GM19397 (cell line): ENCODE measurements around the gene XIRP2.

Source experiments
- ATAC-seq: cut with Tn5 transposase; IDR thresholded peaks from one replicate; pipeline ENCODE4 v1.9.1; 2021; ENCODE audit warnings: mild to moderate bottlenecking, moderate library complexity; ENCODE audit not compliant: unreplicated experiment

XIRP2 gene, protein sequence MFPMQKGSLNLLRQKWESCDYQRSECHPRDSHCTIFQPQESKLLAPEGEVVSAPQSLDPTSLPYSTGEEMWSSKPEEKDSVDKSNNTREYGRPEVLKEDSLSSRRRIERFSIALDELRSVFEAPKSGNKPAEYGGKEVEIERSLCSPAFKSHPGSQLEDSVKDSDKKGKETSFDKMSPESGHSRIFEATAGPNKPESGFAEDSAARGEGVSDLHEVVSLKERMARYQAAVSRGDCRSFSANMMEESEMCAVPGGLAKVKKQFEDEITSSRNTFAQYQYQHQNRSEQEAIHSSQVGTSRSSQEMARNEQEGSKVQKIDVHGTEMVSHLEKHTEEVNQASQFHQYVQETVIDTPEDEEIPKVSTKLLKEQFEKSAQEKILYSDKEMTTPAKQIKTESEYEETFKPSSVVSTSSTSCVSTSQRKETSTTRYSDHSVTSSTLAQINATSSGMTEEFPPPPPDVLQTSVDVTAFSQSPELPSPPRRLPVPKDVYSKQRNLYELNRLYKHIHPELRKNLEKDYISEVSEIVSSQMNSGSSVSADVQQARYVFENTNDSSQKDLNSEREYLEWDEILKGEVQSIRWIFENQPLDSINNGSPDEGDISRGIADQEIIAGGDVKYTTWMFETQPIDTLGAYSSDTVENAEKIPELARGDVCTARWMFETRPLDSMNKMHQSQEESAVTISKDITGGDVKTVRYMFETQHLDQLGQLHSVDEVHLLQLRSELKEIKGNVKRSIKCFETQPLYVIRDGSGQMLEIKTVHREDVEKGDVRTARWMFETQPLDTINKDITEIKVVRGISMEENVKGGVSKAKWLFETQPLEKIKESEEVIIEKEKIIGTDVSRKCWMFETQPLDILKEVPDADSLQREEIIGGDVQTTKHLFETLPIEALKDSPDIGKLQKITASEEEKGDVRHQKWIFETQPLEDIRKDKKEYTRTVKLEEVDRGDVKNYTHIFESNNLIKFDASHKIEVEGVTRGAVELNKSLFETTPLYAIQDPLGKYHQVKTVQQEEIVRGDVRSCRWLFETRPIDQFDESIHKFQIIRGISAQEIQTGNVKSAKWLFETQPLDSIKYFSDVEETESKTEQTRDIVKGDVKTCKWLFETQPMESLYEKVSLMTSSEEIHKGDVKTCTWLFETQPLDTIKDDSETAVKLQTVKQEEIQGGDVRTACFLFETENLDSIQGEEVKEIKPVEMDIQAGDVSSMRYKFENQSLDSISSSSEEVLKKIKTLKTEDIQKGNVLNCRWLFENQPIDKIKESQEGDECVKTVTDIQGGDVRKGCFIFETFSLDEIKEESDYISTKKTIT (N-terminal part only)

DNA sequence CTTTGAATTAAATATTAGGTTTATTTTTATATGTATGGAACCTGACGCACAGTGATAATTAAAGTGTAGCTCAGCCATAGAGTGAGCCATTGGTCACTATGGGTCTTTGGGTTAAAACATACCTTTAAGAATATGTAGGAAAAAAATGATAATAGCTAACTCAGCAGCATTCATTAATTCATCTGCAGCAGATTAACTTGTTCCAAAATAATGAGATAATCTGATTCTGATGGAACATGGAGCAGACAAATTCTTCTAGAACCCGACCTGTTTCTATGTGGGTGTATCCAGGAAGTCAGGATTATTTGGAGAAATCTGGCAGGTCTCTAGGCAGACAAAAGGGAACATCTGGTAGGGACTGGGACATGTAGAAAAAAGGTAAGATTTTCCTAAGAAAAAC lies at the start of gene XIRP2:
Gene XIRP2 (plus strand): TSS at position 301 of the 400 bp plus-strand sequence. CDS start 15,003 bp downstream, outside the sequence.
- ATAC-seq: no peak

DNA sequence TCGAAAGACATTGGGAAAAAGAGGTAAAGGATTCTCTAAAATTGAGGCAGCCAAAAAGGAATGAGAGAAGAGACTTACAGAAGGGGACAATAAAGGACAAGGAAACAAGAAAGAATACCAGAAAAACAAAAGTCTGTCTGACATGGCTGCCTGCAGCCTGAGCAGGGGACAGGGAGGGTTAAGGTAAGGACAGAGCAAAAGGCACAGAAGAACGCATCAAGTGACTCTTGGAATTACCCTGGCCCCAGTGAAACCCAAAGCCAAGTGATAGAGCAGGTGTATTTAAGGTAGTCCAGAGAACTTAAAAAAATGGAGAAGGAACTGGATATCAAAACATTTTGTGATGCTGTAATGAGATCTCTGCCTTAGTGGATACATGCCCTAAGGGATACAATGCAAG lies 47.1 kb upstream of the XIRP2 start:
- no peak for ATAC-seq

- no peak for ATAC-seq
Measured at GRCh38 chr2:166841679-166842078, 46.6 kb upstream of the XIRP2 start.

DNA sequence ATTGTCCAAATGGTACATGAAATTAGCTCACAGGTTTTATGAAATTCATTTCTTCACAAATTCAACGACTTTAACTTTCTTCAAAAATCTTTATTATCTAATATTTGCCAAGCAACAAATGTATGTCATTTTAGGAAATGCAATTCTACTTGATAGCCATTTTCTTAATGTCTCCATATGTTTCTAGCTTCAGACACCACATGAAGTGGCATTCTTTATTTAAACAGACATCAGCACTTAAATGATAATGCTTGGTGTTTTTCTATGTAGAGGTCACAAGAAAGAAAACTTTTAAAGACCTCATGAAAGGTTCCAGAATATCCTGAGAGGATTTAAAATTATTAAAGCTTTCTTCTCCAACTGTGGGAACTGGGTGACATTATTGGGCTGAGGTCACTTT lies 44.2 kb upstream of the XIRP2 start:
- no peak for ATAC-seq

DNA sequence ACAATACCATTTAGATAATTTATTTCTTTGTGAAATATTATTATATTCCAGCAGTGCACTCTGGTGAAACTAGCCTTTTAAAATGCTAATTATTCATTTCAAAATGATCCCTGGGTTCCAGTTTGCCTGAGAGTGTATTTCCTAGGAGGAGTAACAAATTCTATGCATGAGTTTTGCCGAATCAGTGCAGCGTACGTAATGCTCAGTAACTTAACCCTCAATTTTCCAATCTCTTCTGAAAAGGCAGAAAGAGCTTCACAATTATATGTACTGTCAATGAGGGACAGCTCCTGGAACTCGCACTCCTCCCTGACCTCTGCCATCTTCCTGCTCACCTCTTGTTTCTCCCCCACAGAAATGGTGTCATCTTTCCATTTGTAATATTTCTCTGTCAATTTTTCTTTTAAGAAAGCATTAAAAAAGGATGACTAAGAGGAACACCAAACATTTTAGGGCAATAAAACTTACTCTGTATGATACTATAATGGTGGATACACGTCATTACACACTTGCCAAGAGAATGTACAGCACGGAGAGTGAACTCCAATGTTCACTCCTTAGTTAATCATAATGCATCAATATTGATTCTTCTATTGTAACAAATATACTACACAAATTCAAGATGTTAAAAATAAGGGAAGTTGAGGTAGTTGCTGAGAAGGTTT lies 25.7 kb upstream of the XIRP2 start:
- ATAC-seq: no peak

- ATAC-seq: no peak
Measured at GRCh38 chr2:166867874-166868514, 20.3 kb upstream of the XIRP2 start.

GRCh38 chr2:166870346-166870745 lies 17.9 kb upstream of the XIRP2 start:
- ATAC-seq: no peak

DNA sequence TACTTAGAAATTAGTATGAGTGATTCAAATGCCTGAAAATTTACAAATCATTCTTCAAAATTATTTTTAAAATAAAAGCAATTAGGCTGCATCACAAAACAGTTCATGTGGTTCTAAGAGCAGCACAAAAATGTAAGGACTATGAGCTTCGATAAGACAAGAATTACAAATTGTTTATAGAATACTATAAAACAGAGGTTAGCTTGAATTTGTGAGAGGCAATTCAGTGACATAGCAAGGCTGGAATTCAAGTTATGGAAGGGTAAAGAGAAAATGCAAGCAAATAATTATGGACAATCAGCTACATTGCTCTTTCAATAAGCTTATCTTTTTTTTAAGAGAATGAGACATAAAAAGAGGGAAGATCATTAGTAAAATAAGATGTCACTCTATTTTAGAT lies 7.1 kb upstream of the XIRP2 start:
- ATAC-seq: no peak

DNA sequence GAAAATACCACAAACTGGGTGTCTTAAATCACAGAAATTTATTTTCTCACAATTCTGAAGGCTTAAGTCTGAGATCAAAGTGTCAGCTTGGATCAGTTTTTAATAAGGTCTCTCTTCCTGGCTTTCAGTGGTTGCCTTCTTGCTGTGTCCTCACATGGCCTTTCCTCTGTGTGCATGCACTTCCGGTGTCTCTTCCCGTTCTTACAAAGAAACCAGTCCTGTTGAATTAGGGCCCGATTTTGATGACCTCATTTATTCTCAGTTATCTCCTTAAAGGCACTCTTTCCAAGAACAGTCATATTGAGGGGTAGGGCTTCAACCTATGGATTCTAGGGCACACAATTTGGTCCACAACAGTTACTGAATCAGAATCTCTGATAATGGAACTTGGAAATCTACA lies 5.4 kb upstream of the XIRP2 start:
- ATAC-seq: no peak

DNA sequence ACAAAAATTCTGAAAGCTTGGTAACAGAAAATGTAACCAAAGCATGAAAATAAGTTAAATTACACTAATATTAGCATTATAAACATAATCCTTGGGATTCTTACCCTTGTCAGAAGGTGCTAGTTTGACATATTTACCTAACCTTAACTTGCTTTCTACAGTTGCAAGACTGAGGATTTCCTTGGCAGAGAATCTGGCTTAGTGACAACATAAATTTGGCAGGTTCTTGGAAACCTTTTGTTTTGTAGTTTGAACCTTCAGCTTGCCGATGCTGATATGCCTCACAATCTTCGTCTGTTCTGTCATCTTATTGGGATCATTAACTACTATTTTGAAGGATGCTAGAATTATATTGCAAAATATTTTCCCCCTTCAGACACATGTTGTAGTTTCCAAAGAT lies 3.4 kb downstream of the XIRP2 start:
- no peak for ATAC-seq

DNA sequence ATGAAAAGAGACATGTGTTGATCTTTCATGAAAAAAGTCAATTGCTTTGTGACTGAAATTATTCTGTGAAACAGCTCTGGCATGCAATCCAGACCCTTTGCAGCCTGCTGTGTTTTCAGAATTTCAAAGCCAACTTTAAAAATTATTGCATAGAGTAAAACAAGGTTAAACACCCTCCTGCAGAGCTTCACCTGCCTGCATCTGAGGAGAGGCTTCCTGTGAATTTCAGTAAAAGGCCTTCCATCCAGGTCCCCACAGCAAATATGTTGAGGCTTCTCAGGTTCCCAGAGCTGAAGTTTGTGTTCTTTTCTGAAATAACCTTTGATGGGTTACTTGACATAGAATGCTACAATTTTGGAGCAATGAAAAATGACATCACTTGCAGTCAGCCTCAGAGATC lies 4.1 kb downstream of the XIRP2 start:
- ATAC-seq: no peak

GRCh38 chr2:166895243-166895642 lies 7.0 kb downstream of the XIRP2 start:
- no peak for ATAC-seq

- ATAC-seq: no peak
Measured at GRCh38 chr2:166897666-166898065, 9.4 kb downstream of the XIRP2 start.

DNA sequence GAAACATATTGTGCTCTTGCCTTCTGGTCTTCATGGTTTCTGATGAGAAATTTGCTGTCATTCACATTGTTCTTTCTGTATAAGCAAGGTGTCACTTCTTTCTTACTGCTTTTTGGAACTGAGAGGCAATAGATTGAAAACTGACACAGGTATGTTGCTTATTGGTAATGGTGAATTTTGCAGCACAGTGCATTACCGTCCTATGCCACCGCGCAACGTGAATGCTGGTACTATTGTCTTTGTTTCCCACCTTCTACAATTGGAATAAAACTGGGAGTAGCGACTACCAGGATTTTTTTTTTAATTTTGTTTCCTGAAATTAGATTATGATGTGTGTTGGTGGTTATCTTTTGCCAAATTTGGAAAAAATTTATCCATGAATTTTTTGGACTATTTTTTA lies 11.4 kb downstream of the XIRP2 start:
- ATAC-seq: no peak

- ATAC-seq: no peak
Measured at GRCh38 chr2:166900700-166901099, 12.4 kb downstream of the XIRP2 start.

DNA sequence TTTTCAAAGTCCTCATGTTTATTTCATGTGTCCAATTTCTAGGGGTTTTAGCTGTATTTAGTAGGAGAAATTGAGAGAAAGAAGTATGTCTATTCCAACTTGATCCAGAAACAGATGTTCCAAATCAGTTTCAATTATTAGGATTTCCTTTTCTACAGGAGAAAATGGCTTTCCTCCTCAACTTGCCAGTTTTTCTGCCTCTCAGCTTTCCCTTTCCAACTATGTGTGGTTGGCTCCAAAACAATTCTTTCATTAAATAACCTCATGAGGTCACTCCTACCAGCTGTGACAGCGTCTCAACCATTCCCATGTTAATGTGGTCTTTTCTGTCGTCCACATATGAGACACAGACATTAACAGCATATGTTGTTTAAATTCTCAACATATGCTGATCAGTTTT lies 13.1 kb downstream of the XIRP2 start:
- ATAC-seq: no peak

DNA sequence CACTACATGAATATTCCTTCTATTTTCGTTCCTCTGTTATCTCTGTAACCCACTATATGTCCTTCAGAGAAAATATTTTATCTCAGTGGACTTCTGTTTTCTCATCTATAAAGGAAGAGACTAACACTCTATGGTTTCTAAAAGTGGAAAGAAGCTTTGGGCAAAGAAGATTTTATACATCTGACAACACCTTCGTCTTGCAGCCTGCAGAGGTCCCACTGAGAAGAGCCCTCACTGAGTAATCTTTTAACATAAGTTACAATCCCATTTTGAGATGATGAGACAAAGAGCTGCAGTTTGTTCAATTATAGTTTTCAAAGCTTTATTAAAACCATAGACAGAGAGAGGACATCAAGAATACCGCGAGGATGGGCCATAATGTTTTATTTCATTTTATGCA lies 28.7 kb downstream of the XIRP2 start:
- ATAC-seq: no peak

- ATAC-seq: no peak
Measured at GRCh38 chr2:166917415-166917814, 29.1 kb downstream of the XIRP2 start.

- no peak for ATAC-seq
Measured at GRCh38 chr2:166921261-166921896, 33.1 kb downstream of the XIRP2 start.

DNA sequence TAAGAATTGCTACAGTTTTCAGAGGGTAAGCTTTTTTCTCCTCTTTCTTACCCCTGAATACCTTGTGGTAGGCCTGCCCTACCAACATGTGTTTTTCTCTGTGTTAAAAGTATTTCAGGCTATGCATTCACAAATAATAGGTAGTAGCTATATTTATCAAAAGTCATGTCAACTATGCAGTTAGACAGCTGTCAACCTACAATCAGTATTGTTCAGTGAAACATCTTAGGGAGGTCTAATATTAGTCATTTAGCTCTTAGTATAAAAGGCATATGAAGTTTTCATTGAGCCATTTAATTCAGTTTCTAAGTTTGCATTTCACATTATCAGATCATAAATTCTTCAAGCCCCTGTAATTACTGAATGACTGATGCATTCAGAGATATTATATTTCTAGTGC lies 36.7 kb downstream of the XIRP2 start:
- ATAC-seq: no peak
